Measurements from ENCODE around the gene FBXO38.
"Not testable (repeated sequence)": the region's sequence is repeated elsewhere in the genome, so short reads cannot be mapped to it uniquely, and the experiment has no call there.

Gene FBXO38

GRCh38 chr5:148428848-148429247 is 45.1 kb downstream of the FBXO38 start:
- no peak for DNase-seq

- DNase-seq, result no peak
Observed at GRCh38 chr5:148433826-148434225, 50.1 kb downstream of the FBXO38 start.

- DNase-seq, result no peak
Observed at GRCh38 chr5:148436029-148436428, 52.3 kb downstream of the FBXO38 start.

- no peak for DNase-seq
Observed at GRCh38 chr5:148437249-148437648, 53.5 kb downstream of the FBXO38 start.

- DNase-seq, result no peak
Observed at GRCh38 chr5:148438933-148439332, 55.2 kb downstream of the FBXO38 start.

- no peak for DNase-seq
Observed at GRCh38 chr5:148443241-148443640, 59.5 kb downstream of the FBXO38 start.

GRCh38 chr5:148443998-148444397 is 60.2 kb downstream of the FBXO38 start:
- DNase-seq, result peak; percentile 29

- no peak for DNase-seq
Observed at GRCh38 chr5:148445578-148445977, 61.8 kb downstream of the FBXO38 start.

GRCh38 chr5:148446611-148447010 is 62.9 kb downstream of the FBXO38 start:
- DNase-seq, result no peak

- DNase-seq, result no peak
Observed at GRCh38 chr5:148452499-148453193, 68.9 kb downstream of the FBXO38 start.

- DNase-seq, result no peak
Observed at GRCh38 chr5:148454576-148454975, 70.8 kb downstream of the FBXO38 start.

- no peak for DNase-seq
Observed at GRCh38 chr5:148455185-148455584, 71.4 kb downstream of the FBXO38 start.

GRCh38 chr5:148457183-148457620 is 73.4 kb downstream of the FBXO38 start:
- no peak for DNase-seq

- DNase-seq, result no peak
Observed at GRCh38 chr5:148458036-148458888, 74.5 kb downstream of the FBXO38 start.

GRCh38 chr5:148459669-148460068 is 75.9 kb downstream of the FBXO38 start:
- no peak for DNase-seq

GRCh38 chr5:148465381-148466235 is 81.8 kb downstream of the FBXO38 start:
- DNase-seq, result no peak

GRCh38 chr5:148466236-148466580 is 82.5 kb downstream of the FBXO38 start:
- no peak for DNase-seq

- DNase-seq, result no peak
Observed at GRCh38 chr5:148467958-148468357, 84.2 kb downstream of the FBXO38 start.

GRCh38 chr5:148468746-148469145 is 85.0 kb downstream of the FBXO38 start:
- DNase-seq, result not testable (repeated sequence)

GRCh38 chr5:148469501-148469935 is 85.8 kb downstream of the FBXO38 start:
- no peak for DNase-seq

GRCh38 chr5:148471379-148471778 is 87.6 kb downstream of the FBXO38 start:
- no peak for DNase-seq

- no peak for DNase-seq
Observed at GRCh38 chr5:148474025-148474511, 90.3 kb downstream of the FBXO38 start.

GRCh38 chr5:148476302-148476701 is 92.5 kb downstream of the FBXO38 start:
- no peak for DNase-seq
